ENCODE results near the gene ST6GAL1. TPM values are rescaled to one million over a fixed set of nuclear protein-coding genes. Genes with fewer than 3 reads are reported as not detected.
A peak's percentile ranks its signal among the peaks of the same experiment; 100 is the strongest.
"Not testable (repeated sequence)": the region's sequence is repeated elsewhere in the genome, so short reads cannot be mapped to it uniquely, and the experiment has no call there.

Gene ST6GAL1
- total RNA-seq, 1 donor from 2014 or later: 36.6 TPM

DNA sequence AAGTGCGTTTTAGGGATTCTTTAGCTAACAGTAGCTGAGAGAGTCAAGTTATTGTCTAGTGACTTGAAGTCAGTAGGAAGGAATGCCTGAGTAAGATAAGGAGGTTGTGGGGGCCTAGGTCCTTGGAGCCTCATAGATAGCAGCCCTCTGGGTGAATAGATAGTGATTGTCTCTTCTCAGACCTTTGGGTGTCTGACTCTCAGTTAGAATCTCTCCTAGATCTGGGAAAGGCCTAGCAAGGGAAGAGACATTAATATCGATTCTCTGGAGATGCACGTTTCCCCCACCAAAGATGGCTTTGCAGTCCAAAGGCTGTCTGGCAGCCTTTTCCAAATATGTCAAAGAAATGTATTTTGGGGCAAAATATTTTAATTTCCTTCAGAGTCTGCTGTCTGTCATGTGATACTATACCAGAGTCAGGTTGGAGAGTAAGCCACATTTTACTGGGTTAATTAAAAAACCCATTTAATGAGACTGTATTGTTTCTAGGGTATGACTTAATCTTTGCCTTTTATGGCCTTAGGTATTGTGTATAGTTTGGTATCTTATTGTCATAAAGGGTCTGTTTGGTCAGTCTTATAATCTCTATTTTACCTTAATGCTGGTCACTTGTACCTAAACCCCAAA is 92.2 kb downstream of the ST6GAL1 start:
- no peak overlapping the region for H3K4me3 Mint-ChIP-seq (ENCODE audit: unreplicated experiment)
- TF ChIP-seq, protein P1, sequence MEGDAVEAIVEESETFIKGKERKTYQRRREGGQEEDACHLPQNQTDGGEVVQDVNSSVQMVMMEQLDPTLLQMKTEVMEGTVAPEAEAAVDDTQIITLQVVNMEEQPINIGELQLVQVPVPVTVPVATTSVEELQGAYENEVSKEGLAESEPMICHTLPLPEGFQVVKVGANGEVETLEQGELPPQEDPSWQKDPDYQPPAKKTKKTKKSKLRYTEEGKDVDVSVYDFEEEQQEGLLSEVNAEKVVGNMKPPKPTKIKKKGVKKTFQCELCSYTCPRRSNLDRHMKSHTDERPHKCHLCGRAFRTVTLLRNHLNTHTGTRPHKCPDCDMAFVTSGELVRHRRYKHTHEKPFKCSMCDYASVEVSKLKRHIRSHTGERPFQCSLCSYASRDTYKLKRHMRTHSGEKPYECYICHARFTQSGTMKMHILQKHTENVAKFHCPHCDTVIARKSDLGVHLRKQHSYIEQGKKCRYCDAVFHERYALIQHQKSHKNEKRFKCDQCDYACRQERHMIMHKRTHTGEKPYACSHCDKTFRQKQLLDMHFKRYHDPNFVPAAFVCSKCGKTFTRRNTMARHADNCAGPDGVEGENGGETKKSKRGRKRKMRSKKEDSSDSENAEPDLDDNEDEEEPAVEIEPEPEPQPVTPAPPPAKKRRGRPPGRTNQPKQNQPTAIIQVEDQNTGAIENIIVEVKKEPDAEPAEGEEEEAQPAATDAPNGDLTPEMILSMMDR (IDR thresholded peaks at IDR 0.05): no peak
- no peak overlapping the region for H3K27ac Mint-ChIP-seq (ENCODE audit: unreplicated experiment)
- H3K27me3 Mint-ChIP-seq (ENCODE audit: low read depth): no peaks in the 10 kb centered on the region
- H3K4me1 Mint-ChIP-seq (ENCODE audit: low read depth): peaks cover 18% of the 10 kb centered on the region
- peaks cover 2% of the 10 kb centered on the region for H3K36me3 Mint-ChIP-seq (ENCODE audit: low read depth)
- peaks cover 3% of the 10 kb centered on the region for H3K9me3 Mint-ChIP-seq (ENCODE audit: low read depth)
- no peak for DNase-seq (ENCODE audit: low spot score)

DNA sequence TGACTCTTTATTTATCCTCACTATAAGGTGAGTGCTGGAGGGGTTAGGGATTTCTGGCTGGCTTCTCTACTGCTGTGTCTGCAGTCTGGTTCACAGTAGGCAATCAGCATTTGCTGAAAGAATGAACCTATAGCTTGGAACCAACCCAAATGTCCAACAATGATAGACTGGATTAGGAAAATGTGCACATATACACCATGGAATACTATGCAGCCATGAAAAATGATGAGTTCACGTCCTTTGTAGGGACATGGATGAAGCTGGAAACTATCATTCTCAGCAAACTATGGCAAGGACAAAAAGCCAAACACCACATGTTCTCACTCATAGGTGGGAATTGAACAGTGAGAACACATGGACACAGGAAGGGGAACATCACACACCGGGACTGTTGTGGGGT is 93.0 kb downstream of the ST6GAL1 start:
- H3K36me3 Mint-ChIP-seq (ENCODE audit: low read depth); H3K9me3 Mint-ChIP-seq (ENCODE audit: low read depth); H3K4me3 Mint-ChIP-seq (ENCODE audit: unreplicated experiment); DNase-seq (ENCODE audit: low spot score); H3K27me3 Mint-ChIP-seq (ENCODE audit: low read depth); H3K27ac Mint-ChIP-seq (ENCODE audit: unreplicated experiment): not testable (repeated sequence)
- peaks cover 18% of the 10 kb centered on the region for H3K4me1 Mint-ChIP-seq (ENCODE audit: low read depth)

DNA sequence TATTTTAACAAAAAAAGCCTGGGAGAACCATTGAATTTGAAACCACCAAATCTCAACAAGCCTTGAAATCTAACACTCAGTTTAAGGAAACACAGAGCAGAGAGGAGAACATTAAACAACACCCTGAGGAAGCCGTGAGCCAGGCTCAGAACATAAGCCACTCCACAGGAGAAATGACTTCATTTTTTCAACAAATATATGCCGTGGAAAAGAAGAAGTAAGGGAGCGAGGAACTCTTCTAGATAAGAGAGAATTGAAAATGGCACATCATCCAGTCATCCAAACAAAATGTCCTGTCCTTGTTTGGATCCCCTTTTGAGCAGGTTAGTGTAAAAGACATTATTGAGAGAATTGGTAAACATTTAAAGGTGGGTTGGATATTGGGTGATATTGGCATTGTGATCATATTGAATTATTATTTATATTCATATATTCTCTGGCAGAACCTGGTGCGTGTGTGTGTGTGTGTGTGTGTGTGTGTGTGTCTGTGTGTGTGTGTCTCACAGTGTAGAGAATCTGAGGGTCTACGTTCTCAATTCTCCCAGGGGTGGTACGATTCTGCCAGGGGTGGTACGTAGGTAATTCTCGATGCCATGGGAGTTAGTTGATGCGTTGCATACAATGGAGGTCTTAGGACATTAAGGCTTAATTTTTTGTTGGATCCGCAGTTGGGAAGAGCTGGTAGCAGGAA is 94.4 kb downstream of the ST6GAL1 start:
- Mint-ChIP-seq H3K27me3 (ENCODE audit: low read depth) (no peaks in the 10 kb centered on the region), H3K4me1 (ENCODE audit: low read depth) (peaks cover 18% of the 10 kb centered on the region), H3K9me3 (ENCODE audit: low read depth) (peaks cover 3% of the 10 kb centered on the region), H3K27ac (ENCODE audit: unreplicated experiment) (no peak overlapping the region), H3K36me3 (ENCODE audit: low read depth) (peaks cover 2% of the 10 kb centered on the region), H3K4me3 (ENCODE audit: unreplicated experiment) (no peak overlapping the region)
- no peak for DNase-seq (ENCODE audit: low spot score)
- TF ChIP-seq, protein P1 (IDR thresholded peaks at IDR 0.05): no peak

DNA sequence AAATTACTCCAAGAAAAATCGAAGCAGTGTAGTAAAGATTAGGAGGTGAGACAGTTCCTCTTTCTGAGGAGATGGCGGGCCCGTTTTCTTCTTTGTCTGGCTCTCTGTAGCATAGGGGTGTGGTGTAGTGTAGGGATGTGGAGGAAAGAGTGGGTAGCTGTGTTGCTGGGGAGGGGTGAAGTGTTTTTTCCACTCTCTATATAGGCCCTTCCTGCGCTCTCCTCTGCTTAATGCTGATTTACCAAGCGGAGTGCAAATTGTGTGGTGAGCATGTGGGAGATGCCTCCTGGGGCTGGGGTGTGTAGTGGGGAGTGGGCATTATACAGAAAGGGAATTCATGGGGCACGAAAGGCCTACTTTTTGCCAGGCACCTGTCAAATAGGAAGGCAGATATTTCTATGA is 94.9 kb downstream of the ST6GAL1 start:
- TF ChIP-seq, protein P1 (IDR thresholded peaks at IDR 0.05): no peak
- H3K4me3 Mint-ChIP-seq (ENCODE audit: unreplicated experiment): no peak overlapping the region
- H3K4me1 Mint-ChIP-seq (ENCODE audit: low read depth): peaks cover 18% of the 10 kb centered on the region
- no peak overlapping the region for H3K27ac Mint-ChIP-seq (ENCODE audit: unreplicated experiment)
- H3K27me3 Mint-ChIP-seq (ENCODE audit: low read depth): no peaks in the 10 kb centered on the region
- peaks cover 3% of the 10 kb centered on the region for H3K9me3 Mint-ChIP-seq (ENCODE audit: low read depth)
- peaks cover 5% of the 10 kb centered on the region for H3K36me3 Mint-ChIP-seq (ENCODE audit: low read depth)
- DNase-seq (ENCODE audit: low spot score): no peak

DNA sequence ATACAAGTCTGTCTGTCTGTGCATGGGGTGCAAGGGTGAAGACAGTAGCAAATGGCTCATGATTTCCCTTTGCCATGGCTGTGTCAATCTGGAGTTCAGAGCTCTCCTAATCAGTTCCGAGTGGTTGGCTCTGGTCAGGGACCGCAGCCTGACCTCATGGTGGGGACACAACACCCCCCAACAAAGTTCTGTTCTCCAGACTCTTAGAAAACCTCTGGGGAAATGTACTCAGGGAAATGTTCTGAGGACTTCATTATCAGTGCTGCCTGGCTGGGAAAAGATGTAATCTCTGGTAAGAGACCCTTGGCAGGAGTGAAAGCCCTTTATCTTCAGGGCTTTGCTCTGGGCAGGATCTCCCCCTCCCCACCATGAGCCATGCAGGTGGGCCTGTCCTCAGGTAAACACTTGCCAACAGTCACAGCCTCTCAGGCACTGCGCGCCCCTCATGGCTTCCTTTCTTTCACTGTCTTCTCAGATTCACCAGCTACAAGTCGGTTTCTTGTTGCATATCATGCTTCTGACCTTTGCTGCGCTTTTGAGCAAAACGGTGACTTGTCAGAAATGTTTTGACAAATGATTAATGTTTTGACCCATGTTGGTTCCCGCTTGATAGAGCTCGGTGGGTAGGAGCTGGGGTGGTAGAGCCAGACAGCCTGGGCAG is 95.5 kb downstream of the ST6GAL1 start:
- H3K27me3 Mint-ChIP-seq (ENCODE audit: low read depth): no peaks in the 10 kb centered on the region
- peaks cover 3% of the 10 kb centered on the region for H3K9me3 Mint-ChIP-seq (ENCODE audit: low read depth)
- peaks cover 5% of the 10 kb centered on the region for H3K36me3 Mint-ChIP-seq (ENCODE audit: low read depth)
- TF ChIP-seq, protein P1 (IDR thresholded peaks at IDR 0.05): no peak
- DNase-seq (ENCODE audit: low spot score): no peak
- no peak overlapping the region for H3K4me3 Mint-ChIP-seq (ENCODE audit: unreplicated experiment)
- peaks cover 16% of the 10 kb centered on the region for H3K4me1 Mint-ChIP-seq (ENCODE audit: low read depth)
- peak overlapping the region; percentile 46 for H3K27ac Mint-ChIP-seq (ENCODE audit: unreplicated experiment)
